ENCODE measurements around the gene DBF4B.

DNA sequence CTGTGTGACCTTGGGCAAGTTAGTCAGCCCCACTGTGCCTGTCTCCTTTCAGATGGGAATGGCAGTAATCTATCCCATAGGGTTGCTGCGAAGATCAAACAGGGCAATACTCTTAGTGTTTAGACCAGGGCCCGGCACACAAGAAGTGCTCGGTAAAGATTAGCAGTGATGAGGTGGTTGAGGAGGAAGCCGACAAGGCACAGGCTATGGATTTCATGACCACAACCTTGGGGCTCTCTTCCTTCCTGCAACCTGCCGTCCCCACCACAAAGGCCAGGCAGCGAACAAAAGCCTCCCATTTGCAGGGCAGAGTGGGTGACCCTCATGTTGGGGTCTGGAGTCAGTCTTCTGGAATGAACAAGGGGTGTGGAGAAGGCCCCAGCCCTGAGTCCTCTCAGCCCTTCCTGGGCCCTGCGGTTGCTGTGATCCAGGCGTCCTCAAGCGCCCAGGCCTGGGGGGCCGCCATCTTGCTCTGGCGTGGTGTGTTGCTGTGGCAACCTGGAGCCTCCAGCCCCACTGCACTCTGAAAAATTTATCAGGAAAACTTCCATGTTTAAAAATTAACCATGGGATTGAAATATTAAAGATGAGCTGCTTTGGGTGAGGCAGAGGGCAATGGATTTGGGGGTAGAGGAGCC, 60.2 kb downstream of the DBF4B start:
- TF ChIP-seq CTCF (IDR thresholded peaks at IDR 0.05) (no peak), POLR2A (IDR thresholded peaks at IDR 0.05) (no peak), POLR2AphosphoS5 (IDR thresholded peaks at IDR 0.05) (no peak)
